OCI-LY3 (cell line): ENCODE data around the gene TSNAXIP1.
"Not testable (repeated sequence)": the region's sequence is repeated elsewhere in the genome, so short reads cannot be mapped to it uniquely, and the experiment has no call there.

Source experiments
- H2AFZ ChIP-seq: fragments of 200-600, 300-600 bp; shearing (Covaris generic); 2 replicates; pipeline ENCODE4 v1.6.0; 2014; ENCODE audit warnings: antibody characterized with exemption, low read depth, low read length
- H3K27ac ChIP-seq: fragments of 200-600, 300-600 bp; sonication (generic); 2 replicates; pipeline ENCODE4 v1.5.1; 2014; ENCODE audit warnings: mild to moderate bottlenecking, low read length, moderate library complexity, mixed read lengths
- H3K27me3 ChIP-seq: fragments of 200-600, 300-600 bp; sonication (generic); 2 replicates; pipeline ENCODE4 v1.6.1; 2014; ENCODE audit warnings: low read depth, low read length, mixed read lengths
- H3K36me3 ChIP-seq: fragments of 200-600, 300-600 bp; sonication (generic); replicated peaks from 2 replicates; pipeline ENCODE3; 2014; ENCODE audit warnings: low read depth, low read length, mixed read lengths
- H3K4me1 ChIP-seq: fragments of 300-600, 200-600 bp; sonication (generic); 2 replicates; pipeline ENCODE4 v1.6.1; 2014; ENCODE audit warnings: low read length, mixed read lengths
- H3K4me2 ChIP-seq: fragments of 200-600, 300-600 bp; sonication (generic); 2 replicates; pipeline ENCODE4 v1.6.1; 2014; ENCODE audit warnings: low read length, mixed read lengths
- H3K4me3 ChIP-seq: fragments of 300-600, 200-600 bp; sonication (generic); 2 replicates; pipeline ENCODE4 v1.5.1; 2014; ENCODE audit warnings: antibody characterized with exemption, mild to moderate bottlenecking, low read length, moderate library complexity
- H3K79me2 ChIP-seq: fragments of 300-600, 200-600 bp; shearing (Covaris generic); 2 replicates; pipeline ENCODE4 v1.6.1; 2014; ENCODE audit warnings: mild to moderate bottlenecking, low read length, mixed read lengths
- H3K9ac ChIP-seq: fragments of 300-600, 200-600 bp; shearing (Covaris generic); 2 replicates; pipeline ENCODE4 v1.6.0; 2014; ENCODE audit warnings: mild to moderate bottlenecking, low read length, moderate library complexity
- H3K9me3 ChIP-seq: fragments of 200-600, 300-600 bp; shearing (Covaris generic); 2 replicates; pipeline ENCODE4 v1.6.1; 2014; ENCODE audit warnings: low read length, mixed read lengths; ENCODE audit not compliant: insufficient read depth
- H4K20me1 ChIP-seq: fragments of 200-600, 300-600 bp; sonication (generic); 2 replicates; pipeline ENCODE4 v1.6.1; 2016; ENCODE audit warnings: low read length, mixed read lengths; ENCODE audit not compliant: insufficient read depth
- CTCF ChIP-seq: fragments of 200-600, 300-600 bp; sonication (generic); IDR thresholded peaks from 2 replicates; pipeline ENCODE4 v1.5.1; 2014; ENCODE audit warnings: antibody characterized with exemption, low read length, low read depth
- EZH2phosphoT487 ChIP-seq: fragments of 200-600 bp; shearing (Covaris generic); IDR thresholded peaks from 2 replicates; pipeline ENCODE4 v1.6.1; 2018; ENCODE audit warnings: antibody characterized with exemption, mixed run types, low read depth

Gene TSNAXIP1

DNA sequence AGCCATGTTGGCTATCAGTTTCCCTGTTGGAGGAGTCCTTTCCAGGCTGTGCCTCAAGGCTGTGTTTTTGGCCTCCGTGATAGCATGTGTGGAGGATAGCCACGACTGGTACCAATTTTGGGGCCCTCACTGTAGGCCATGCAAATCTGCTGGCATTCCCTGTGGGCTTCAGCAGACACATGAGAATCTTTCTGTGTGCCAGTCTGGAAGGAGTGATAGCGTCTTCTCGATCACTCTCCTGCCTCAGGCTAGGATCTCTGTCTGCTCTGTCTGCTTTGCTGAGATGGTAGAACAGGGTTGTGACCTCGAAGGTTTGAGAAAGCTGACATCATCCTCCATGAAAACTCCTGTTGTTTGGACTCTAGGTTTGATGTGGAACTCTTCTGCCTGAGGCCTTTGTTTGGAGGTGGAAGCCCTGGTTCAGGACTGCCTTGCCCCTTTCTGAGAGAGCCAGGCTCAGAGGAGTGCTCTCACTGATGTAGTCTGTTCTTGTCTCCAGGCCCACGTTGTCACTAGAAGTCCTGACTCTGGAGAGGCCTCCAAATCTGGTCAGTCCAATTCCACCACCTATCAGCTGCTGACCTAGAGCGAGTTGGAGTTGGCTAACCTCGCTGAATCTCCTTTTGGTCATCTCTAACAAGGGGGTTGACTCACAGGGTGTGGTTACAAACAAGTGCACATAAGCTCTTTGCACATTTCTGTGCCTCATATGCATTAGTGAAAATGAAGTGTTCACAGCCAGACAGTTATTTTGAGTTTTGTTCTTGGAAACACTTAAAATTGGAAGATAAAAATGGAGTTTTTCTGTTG is 54.1 kb downstream of the TSNAXIP1 start:
- Histone ChIP-seq H3K36me3 (peaks cover 10% of the 10 kb centered on the region), H3K4me1 (no peaks in the 10 kb centered on the region), H4K20me1 (peaks cover 39% of the 10 kb centered on the region), H3K27me3 (no peaks in the 10 kb centered on the region), H3K4me3 (no peak overlapping the region), H3K79me2 (peaks cover 92% of the 10 kb centered on the region), H3K9me3 (no peaks in the 10 kb centered on the region), H2AFZ (no peak overlapping the region), H3K4me2 (no peak overlapping the region), H3K9ac (no peak overlapping the region), H3K27ac (no peak overlapping the region)
- TF ChIP-seq CTCF, result no peak
- TF ChIP-seq EZH2phosphoT487, result no peak

DNA sequence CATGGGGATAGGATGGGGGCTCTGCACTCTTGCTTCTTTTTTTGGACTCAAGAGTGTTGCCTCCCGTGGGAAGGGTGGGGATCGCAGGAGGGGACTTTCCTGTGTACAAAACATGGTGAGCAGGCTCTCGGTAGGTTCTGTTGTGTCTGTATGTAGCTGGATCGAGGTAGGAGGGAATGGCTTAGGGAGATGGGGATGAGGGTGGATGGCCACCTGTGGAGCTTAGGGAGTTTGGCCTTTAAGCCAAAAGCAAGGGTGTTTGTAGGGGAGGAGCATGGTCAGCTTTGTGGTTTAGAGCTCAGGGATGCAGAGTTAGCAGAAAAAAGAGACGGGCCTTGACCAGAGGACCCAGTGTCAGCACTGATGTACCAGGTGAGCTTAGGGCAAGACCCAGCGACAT is 55.2 kb downstream of the TSNAXIP1 start:
- TF ChIP-seq EZH2phosphoT487 (no peak), CTCF (no peak)
- peaks cover 35% of the 10 kb centered on the region for H4K20me1 ChIP-seq
- peaks cover 81% of the 10 kb centered on the region for H3K79me2 ChIP-seq
- no peaks in the 10 kb centered on the region for H3K9me3 ChIP-seq
- no peak overlapping the region for H3K4me3 ChIP-seq
- H2AFZ ChIP-seq, result no peak overlapping the region
- no peak overlapping the region for H3K27ac ChIP-seq
- no peak overlapping the region for H3K4me2 ChIP-seq
- H3K36me3 ChIP-seq, result peaks cover 10% of the 10 kb centered on the region
- no peaks in the 10 kb centered on the region for H3K27me3 ChIP-seq
- no peaks in the 10 kb centered on the region for H3K4me1 ChIP-seq
- H3K9ac ChIP-seq, result no peak overlapping the region

- H2AFZ ChIP-seq, result no peak overlapping the region
- peaks cover 25% of the 10 kb centered on the region for H4K20me1 ChIP-seq
- no peak overlapping the region for H3K9ac ChIP-seq
- TF ChIP-seq EZH2phosphoT487, result no peak
- no peak for TF ChIP-seq CTCF
- H3K27me3 ChIP-seq, result no peaks in the 10 kb centered on the region
- H3K79me2 ChIP-seq, result peaks cover 70% of the 10 kb centered on the region
- H3K27ac ChIP-seq, result no peak overlapping the region
- no peaks in the 10 kb centered on the region for H3K9me3 ChIP-seq
- H3K4me3 ChIP-seq, result no peak overlapping the region
- H3K36me3 ChIP-seq, result peaks cover 15% of the 10 kb centered on the region
- H3K4me2 ChIP-seq, result no peak overlapping the region
- no peaks in the 10 kb centered on the region for H3K4me1 ChIP-seq
Observed at GRCh38 chr16:67862623-67863583, 56.2 kb downstream of the TSNAXIP1 start.

- Histone ChIP-seq H3K36me3 (peaks cover 19% of the 10 kb centered on the region), H3K79me2 (peaks cover 59% of the 10 kb centered on the region), H4K20me1 (peaks cover 24% of the 10 kb centered on the region)
- not testable (repeated sequence) for H3K4me3 ChIP-seq, H3K4me1 ChIP-seq, H2AFZ ChIP-seq, H3K9ac ChIP-seq, H3K27me3 ChIP-seq, H3K9me3 ChIP-seq, H3K27ac ChIP-seq, H3K4me2 ChIP-seq
Observed at GRCh38 chr16:67864044-67864443, 57.4 kb downstream of the TSNAXIP1 start.
